Hematopoietic multipotent progenitor cell treated with erythropoietin and hydrocortisone succinate and interleukin-3 and kit ligand, for 6 days (in vitro differentiated cells): ENCODE data around the gene TFB1M.
"Not testable (repeated sequence)": the region's sequence is repeated elsewhere in the genome, so short reads cannot be mapped to it uniquely, and the experiment has no call there.

Experiments
- DNase-seq: peaks from one replicate; pipeline ENCODE4 v3.0.0-alpha.2; 2015

The TFB1M gene

GRCh38 chr6:155314092-155314772, at the start of gene TFB1M:
TFB1M (minus strand) TSS chr6:155314484; CDS start chr6:155314428, 56 bp downstream.
- peak; percentile 98 for DNase-seq

- not testable (repeated sequence) for DNase-seq
Observed at GRCh38 chr6:155364021-155364420, 49.7 kb upstream of the TFB1M start.

GRCh38 chr6:155362968-155363632, 48.8 kb upstream of the TFB1M start:
- not testable (repeated sequence) for DNase-seq

DNA sequence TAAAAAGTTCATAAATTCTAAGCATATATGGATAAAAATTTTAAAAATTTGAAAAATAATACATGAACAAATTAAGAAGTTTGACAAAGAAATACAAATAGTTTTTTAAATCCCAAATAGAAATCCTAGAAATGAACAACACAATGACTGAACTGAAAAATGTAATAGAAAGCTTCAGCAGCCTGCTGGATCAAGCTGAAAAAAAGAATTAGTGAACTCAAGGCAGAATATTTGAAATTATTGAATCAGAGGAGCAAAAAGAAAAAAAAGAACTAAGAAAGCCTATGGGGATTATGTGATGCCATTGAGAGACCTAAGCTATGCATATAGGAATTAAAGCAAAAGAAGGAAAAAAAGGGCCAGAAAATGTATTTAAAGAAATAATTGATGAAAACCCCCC, 39.9 kb upstream of the TFB1M start:
- DNase-seq: no peak

GRCh38 chr6:155352811-155353210, 38.5 kb upstream of the TFB1M start:
- no peak for DNase-seq

GRCh38 chr6:155352130-155352420, 37.8 kb upstream of the TFB1M start:
- DNase-seq: no peak

DNA sequence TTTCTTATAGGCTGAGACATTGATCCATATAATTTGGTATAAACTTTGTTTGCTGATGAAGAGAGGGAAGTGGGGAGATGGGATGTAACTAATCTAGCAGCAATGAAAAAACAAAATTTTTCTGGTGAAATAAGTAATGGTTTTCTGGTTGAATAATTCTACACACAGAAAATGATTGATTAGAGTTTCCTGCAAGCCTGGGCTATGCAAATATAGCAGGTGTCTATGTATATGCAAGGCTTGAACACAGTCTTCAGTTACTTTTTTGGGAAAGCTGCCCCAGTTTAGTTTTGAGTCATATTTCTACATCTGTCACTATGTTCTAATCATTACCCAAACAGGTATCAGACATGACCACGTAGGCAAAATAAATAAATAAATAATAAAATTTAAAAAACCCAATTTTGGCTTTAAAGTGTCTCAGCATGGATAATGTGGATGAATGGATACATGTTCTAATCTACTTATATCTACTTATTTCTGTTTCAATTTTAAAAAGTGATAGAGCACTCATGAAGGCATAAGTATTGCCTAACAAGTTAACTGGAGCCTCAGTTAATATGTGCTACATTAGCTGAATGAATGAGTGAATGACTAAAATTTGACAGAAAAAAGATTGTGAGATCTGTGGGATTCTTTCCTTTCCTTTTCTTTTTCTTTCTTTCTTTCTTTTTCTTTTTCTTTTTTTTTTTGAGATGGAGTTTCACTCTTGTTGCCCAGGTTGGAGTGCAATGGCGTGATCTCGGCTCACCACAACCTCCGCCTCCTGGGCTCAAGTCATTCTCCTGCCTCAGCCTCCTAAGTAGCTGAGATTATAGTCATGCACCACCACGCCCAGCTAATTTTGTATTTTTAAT, 37.2 kb upstream of the TFB1M start:
- DNase-seq: no peak

GRCh38 chr6:155349956-155350355, 35.7 kb upstream of the TFB1M start:
- DNase-seq: no peak

DNA sequence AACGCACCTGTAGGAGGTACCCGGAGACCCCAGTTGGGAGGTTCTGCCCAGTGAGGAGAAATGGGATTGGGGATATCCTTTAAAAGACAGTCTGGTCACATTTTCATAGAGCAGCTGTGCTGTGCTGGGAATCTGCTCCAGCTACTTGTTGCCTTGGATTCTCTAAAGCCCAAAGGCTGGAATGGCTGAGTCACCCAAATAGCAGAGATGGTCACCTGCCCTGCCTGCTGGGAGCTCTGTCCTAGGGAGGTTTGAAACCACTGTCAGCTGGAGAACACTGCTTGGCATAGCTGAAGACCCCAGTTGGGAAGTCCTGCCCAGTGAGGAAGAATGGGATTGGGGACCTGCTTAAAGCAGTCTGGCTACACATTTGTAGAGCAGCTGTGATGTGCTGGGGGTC, 34.8 kb upstream of the TFB1M start:
- DNase-seq: no peak

GRCh38 chr6:155347800-155348199, 33.5 kb upstream of the TFB1M start:
- no peak for DNase-seq

GRCh38 chr6:155346957-155347356, 32.7 kb upstream of the TFB1M start:
- DNase-seq: no peak

- no peak for DNase-seq
Observed at GRCh38 chr6:155344341-155345006, 30.2 kb upstream of the TFB1M start.

GRCh38 chr6:155341130-155341828, 27.0 kb upstream of the TFB1M start:
- peak; percentile 61 for DNase-seq

DNA sequence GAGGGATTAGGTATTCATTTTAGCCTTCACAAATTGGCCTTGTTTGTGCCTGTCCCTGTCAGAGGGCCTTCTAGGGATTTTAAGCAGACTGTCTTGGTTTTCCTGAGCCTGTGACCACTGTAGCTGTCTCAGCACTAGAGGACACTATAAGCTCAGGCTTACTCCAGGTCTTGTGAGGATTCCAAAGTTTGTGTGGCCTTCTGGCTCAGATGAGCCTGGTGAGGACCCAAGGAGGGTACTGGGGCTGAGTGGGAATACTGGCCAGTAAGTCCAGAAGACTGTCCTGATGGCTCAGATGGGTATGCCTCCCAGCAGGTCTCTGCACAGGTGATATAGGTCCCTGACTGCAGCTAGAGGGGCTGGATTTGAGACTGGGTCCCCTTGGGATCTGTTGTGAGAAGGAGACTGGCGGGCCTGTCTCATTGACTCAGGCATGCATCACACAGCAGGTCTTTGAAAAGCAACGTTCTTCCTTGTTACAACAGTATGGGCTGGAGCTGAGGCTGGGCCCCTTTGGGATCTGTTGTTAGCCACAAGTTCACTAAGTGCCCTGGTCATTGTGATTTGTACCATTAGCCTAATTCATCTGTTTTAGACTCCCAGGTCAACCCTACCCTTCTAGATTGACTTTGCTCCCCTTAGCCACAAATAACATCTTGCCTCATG, 26.3 kb upstream of the TFB1M start:
- no peak for DNase-seq

GRCh38 chr6:155339929-155340328, 25.6 kb upstream of the TFB1M start:
- not testable (repeated sequence) for DNase-seq

DNA sequence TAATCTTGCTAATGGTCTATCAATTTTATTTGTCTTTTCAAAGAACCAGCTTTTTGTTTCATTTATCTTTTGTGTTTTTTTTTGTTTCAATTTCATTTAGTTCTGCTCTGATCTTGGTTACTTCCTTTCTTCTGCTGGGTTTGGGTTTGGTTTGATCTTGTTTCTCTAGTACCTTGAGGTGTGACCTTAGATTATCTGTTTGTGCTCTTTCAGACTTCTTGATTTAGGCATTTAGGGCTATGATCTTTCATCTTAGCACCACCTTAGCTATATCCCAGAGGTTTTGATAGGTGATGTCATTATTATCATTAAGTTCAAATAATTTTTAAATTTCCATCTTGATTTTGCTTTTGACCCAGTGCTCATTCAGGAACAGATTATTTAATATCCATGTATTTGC, 24.0 kb upstream of the TFB1M start:
- DNase-seq: not testable (repeated sequence)

- no peak for DNase-seq
Observed at GRCh38 chr6:155335265-155335664, 21.0 kb upstream of the TFB1M start.

- not testable (repeated sequence) for DNase-seq
Observed at GRCh38 chr6:155334073-155334472, 19.8 kb upstream of the TFB1M start.

- DNase-seq: no peak
Observed at GRCh38 chr6:155333414-155333813, 19.1 kb upstream of the TFB1M start.

DNA sequence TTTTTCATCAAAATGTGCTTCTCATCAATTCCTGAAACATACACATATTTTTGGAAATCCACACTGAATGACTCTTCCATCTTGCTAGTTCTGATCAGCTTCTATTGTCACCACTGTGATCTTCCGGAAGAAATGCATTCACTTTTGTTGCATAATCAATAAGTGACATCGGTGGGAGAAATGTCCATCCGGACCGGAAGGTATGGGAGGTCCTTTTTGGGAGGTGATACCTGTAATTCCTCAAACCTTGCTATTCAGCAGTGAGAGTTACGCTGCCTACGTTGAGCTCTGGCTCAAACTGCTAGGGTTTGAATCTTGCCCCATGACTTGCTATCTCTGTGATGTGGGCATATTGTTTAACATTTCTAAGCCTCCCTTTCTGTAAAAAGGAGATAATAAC, 16.6 kb upstream of the TFB1M start:
- DNase-seq: no peak

DNA sequence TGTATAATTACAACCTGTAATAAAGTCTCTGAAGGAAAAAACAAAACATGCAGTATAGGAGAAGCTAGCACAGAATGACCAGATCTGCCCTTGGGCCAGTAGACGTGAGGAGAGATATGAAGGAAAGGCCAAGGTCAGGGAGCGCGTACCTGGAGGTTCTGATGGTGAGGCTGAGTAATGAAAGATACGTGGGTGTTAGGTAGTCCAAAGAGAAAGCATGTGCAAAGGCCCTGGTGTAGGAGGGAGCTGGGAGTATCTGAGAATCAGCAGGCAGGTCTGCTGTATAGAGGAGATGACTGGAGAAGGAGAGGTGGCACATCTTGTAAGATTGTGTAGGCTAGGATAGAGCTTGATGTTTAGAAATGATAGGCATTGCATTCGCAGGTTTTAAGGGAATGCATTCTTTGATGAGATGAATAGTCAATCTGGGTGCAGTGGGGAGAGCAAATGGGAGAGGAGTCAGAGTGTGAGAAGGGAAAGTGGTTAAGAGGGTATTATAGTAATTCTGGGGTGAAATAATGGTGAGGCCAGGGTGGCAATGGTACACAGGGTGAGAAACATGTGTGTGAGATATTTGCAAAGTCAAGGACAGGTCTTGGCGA, 15.9 kb upstream of the TFB1M start:
- DNase-seq: no peak
